GM12864 (cell line): ENCODE results near the gene ANKRD28.

ENCODE experiments used
- DNase-seq: peaks from one replicate; pipeline ENCODE4 v3.0.0-alpha.2; 2011; ENCODE audit warnings: low read depth
- H3K4me3 ChIP-seq: 2 replicates; pipeline ENCODE4 v1.5.1; 2011; ENCODE audit warnings: mild to moderate bottlenecking, low read depth, low read length, control low read depth
- TF ChIP-seq, protein P1 (sequence below): IDR thresholded peaks from 2 replicates; pipeline ENCODE4 v1.5.1; 2011; ENCODE audit warnings: low read depth, mild to moderate bottlenecking, moderate library complexity, low read length, control low read depth, inconsistent platforms; ENCODE audit errors: missing control alignments

The ANKRD28 gene

DNA sequence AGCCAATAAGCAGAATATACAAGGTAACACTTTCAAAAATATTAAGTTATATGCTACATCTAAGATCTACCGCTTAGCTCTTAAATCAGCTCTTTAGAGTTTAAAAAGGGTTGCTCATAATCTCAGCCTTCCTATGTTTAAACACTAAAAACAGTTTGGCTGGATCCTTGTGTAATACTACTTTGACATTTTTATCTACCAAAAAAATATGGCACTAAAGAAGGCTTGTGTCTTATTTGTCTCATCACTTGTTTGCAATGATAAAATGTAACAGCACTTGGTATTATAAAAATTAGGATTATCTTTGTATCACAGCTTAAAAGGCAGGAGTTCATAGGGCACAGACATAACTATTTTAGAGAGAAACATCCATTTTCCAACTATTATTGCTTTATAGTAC, 9.8 kb downstream of the ANKRD28 start:
- DNase-seq = no peak
- TF ChIP-seq, protein P1, sequence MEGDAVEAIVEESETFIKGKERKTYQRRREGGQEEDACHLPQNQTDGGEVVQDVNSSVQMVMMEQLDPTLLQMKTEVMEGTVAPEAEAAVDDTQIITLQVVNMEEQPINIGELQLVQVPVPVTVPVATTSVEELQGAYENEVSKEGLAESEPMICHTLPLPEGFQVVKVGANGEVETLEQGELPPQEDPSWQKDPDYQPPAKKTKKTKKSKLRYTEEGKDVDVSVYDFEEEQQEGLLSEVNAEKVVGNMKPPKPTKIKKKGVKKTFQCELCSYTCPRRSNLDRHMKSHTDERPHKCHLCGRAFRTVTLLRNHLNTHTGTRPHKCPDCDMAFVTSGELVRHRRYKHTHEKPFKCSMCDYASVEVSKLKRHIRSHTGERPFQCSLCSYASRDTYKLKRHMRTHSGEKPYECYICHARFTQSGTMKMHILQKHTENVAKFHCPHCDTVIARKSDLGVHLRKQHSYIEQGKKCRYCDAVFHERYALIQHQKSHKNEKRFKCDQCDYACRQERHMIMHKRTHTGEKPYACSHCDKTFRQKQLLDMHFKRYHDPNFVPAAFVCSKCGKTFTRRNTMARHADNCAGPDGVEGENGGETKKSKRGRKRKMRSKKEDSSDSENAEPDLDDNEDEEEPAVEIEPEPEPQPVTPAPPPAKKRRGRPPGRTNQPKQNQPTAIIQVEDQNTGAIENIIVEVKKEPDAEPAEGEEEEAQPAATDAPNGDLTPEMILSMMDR = no peak
- no peak overlapping the region for H3K4me3 ChIP-seq

DNA sequence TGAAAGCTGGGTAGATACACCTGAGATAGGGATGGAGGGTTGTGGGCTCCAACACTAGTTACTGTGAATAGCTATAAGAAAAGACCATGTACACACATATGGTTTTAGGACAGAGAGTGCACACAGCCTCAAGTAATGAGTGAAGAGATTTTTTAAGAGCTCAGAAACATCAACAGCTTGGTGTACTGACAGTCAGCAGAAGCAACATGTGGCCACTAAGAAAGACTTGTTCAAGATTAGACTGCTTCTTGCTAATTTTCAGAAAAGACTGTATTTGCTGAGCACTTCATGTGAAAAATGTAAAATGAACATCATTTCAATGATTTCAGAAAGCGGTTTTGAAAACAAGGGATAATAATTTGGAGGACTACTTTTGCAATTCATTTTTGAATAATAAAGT, 10.3 kb downstream of the ANKRD28 start:
- TF ChIP-seq, protein P1 = no peak
- no peak overlapping the region for H3K4me3 ChIP-seq
- no peak for DNase-seq

DNA sequence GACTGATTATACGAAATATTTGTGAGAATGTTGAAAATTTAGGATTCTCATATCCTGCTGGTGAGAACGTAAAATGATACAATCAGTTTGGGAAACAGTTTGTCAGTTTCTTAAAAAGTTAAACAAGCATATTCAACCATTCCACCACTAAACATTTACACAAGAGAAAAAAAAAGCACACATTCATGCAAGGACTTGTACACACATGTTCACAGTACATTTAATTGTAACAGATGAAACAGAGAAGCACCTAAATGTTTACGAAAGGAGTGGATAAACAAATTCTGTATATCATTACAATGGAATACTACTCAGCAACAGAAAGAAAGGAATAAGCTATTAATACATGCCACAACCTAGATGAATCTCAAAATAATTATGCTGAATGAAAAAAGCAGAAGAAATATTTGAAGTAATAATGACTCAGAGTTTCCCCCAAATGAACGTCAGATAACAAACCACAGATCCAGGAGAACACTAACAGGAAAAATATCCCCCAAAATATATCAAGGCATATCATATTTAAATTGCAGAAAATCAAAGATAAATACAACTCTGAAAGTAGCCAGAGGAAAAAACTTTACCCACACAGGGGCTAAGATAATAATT, 14.3 kb downstream of the ANKRD28 start:
- no peak for DNase-seq
- no peak overlapping the region for H3K4me3 ChIP-seq
- TF ChIP-seq, protein P1 = no peak

DNA sequence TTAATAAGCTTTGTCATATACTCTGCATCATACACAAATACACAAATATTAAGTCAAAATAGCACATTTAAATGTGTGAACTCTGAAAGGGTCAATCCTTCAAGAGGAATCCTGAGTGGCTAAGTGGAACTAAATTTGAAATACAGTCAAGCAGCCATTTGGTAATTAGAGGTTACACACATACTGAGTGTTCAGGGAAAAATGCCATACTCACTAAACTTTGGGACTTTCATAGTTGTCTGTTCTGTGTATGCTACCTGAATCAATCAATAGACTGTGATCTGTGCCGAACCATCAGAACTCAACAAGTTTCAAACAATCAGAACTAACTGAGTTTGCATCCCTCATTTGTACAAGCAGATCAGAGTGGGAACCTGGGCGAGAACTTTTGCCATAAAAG, 15.3 kb downstream of the ANKRD28 start:
- TF ChIP-seq, protein P1 = no peak
- no peak for DNase-seq
- no peak overlapping the region for H3K4me3 ChIP-seq

DNA sequence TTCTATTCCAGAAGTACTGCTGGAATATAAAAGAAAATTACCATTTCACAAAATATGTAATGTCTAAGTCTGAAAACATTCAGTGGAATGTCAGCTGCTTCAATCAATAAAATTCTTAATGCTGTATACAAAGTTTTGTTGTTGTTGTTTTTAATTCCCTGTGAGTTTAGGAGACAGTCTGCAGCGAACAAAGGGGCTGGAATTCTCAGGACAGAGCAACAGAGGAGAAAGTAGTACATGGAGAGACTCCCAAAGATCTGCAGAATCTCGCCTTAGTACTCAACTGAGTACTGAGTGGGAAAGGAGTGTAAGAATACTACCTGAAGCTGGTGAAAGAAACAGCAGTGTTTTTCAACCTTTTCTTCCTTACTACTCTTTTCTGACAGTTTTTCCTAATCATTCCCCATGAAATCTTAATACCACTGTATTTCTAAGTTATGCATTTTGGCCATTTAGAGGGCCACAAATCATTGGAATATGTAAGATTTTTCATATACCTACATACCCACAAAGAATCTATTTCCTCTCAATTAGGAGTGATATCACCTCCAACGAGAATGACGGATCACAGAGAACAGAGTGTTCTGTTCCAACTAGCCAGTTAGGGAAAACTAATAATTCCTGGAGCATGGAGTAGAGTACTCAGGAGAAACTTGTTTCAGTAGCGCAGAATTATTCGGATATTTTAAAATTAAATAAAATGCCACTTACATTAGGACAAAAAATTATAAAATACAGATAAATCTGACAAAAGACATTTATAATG, 16.0 kb downstream of the ANKRD28 start:
- H3K4me3 ChIP-seq = no peak overlapping the region
- TF ChIP-seq, protein P1 = no peak
- no peak for DNase-seq

DNA sequence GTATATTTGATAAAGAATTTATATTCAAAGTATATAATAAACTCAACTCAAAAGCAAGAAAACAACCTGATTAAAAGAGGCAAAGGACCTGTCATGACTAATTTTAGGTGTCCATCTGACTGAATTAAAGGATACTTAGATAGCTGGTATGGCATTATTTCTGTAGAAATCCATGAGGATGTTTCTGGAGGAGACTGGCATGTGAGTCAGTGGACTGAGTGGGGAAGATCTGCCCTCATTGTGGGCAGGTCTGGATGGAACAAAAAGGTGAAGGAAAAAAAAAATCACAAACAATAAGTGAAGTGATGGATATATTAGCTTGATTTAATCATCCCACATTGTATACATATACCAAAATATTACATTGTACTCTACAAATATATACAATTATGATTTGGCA, 16.6 kb downstream of the ANKRD28 start:
- DNase-seq = no peak
- TF ChIP-seq, protein P1 = no peak
- no peak overlapping the region for H3K4me3 ChIP-seq

DNA sequence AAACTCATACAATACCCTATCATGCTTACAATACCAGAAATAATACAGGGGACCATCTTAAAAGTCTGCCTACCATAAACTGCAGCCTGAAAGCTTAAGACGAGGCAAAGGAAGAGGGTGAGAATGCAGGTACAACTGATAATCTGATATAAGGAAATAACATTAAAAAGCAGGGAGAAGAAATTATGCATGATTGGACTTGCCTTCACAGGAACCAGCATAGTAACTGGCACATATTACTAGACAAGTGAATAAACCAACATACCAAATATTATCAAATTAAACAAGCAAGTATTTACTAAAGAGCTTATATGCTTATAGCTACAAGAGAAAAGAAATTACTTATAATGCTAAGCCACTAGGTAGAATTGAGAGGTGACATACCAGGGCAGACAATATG, 18.7 kb downstream of the ANKRD28 start:
- no peak overlapping the region for H3K4me3 ChIP-seq
- DNase-seq = no peak
- TF ChIP-seq, protein P1 = no peak
